GM19468 (cell line): ENCODE data around the gene MED20.
A peak's percentile ranks its signal among the peaks of the same experiment; 100 is the strongest.

Experiments
- ATAC-seq: cut with Tn5 transposase; IDR thresholded peaks from one replicate; pipeline ENCODE4 v1.9.1; 2021; ENCODE audit warnings: mild to moderate bottlenecking, moderate library complexity, moderate number of reproducible peaks; ENCODE audit not compliant: unreplicated experiment; ENCODE audit errors: extremely low read depth

The MED20 gene

DNA sequence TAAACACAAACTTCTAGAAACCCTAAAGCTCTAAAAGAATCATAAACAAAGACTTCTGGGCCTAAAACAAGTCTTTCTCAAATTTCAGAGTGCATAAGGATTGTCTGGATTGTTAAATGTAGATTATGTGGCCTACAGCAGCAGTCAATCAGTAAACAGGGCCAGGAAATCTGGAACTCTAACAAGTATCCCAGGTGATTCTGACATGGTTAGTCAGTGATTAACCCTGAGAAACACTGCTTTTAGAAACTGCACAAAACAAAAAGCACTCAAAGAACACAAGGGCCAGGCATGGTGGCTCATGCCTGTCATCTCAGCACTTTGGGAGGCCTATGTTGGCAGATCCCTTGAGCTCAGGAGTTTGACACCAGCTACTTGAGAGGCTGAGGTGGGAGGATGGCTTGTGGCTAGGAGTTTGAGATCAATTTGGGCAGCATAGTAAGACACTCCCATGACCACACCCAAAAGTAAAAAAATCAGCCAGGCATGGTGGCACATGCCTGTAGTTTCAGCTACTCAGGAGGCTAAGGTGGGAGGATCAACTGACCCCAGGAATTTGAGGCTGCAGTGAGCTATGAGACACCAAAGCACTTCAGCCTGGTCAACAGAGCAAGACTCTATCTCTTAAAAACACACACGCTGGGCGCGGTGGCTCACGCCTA, 5.9 kb downstream of the MED20 start:
- ATAC-seq: no peak

DNA sequence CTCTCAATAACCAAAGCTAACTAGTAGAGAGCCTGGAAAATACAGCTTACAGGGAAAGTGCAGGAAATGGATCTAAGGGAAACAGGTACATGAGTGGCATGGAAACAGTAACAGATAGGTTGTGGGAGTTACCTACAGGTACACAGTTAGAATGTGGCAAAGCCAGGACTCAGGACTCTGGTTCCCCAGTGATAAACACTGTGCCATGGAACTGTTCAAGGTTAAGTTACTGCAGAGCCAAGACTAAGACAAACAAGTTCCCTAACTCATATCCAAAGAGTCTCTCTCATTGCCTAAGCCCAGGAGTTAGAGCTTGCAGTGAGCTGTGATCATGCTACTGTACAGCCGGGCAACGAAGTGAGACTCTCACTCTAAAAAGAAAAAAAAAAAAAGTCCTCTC, 6.6 kb downstream of the MED20 start:
- ATAC-seq: no peak

DNA sequence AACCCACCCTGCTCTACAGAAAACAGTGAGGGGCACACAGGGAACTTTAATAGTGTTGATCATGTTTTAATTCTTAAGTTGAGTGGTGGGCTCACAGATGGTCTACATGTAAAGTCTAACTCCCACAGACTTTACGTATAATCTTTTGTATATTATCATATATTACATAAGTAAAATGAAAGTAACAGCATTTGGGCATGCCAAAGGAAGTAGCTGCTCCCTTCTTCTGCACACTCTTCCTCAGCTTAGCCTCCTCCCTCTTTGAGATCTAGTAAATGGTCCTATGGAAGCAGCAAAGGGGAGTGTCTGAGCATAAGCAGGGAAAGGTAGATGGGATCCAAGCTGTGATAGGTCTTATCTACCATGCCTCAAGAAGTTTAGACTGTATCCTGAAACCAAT, 11.2 kb downstream of the MED20 start:
- no peak for ATAC-seq

DNA sequence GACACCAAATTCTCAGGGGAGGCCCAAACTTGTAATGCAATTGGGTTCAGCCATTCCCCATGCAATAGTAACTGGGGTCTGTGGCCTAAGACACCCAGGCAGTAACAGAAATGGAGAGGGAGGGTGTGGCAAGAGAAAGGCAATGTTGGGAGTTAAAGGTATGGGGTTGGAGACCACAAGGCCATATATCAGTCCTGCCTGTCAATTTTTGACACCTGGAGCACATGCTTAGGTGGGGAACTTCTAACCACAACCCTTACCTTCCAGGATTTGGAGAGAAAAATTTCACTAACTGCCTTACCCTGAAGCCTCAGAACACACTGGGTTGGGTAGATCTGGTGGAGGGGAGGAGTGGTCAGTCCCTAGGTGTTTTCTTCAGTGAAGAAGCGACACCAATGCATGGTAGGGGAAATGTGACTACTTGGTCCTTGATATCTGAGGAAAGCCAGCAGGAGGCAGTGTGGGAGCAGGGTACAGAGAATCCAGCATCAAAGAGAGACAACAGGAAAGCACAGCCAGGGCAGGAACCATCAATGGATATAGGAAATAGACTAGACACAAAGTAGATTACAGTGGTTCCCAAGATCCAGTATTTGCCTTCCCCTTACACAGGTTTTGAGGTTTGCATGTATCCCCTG, 18.9 kb downstream of the MED20 start:
- no peak for ATAC-seq

DNA sequence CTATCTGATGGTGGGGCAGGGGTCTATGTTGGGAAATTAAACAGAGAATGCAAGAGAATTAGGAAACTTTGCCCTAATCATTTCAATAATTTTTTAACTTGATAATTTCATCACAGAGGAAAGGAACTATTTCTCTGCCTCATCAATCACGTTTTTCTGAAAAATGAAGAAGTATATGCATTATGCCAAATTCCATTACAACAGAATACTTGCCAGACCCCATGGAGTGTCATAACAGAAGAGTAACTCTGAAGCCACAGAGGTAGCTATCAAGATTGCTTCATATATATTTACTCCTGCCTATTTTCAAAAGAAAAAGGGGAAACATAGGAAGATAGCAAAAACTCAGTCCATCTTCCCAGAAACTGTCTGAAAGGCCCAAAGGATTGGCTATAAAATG, 20.1 kb downstream of the MED20 start:
- ATAC-seq: no peak

DNA sequence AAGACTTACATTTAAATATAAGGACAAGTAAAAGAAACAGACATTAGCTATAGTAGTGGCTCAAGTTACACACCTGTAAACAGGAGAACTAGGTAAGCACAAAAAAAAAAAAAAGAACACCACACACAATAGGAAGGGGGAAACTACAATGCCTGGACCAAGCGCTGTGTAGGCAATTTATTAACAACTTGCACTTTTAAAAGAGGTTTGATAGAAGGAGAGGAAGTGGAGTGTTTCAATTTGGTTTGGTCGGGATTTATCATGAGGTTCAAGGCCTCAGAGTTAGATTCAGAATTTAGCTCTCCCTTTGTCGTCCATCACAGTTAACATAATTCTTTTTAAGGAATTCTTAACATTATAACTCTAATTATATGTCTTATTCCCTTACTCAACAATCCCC, 24.7 kb downstream of the MED20 start:
- ATAC-seq: no peak

DNA sequence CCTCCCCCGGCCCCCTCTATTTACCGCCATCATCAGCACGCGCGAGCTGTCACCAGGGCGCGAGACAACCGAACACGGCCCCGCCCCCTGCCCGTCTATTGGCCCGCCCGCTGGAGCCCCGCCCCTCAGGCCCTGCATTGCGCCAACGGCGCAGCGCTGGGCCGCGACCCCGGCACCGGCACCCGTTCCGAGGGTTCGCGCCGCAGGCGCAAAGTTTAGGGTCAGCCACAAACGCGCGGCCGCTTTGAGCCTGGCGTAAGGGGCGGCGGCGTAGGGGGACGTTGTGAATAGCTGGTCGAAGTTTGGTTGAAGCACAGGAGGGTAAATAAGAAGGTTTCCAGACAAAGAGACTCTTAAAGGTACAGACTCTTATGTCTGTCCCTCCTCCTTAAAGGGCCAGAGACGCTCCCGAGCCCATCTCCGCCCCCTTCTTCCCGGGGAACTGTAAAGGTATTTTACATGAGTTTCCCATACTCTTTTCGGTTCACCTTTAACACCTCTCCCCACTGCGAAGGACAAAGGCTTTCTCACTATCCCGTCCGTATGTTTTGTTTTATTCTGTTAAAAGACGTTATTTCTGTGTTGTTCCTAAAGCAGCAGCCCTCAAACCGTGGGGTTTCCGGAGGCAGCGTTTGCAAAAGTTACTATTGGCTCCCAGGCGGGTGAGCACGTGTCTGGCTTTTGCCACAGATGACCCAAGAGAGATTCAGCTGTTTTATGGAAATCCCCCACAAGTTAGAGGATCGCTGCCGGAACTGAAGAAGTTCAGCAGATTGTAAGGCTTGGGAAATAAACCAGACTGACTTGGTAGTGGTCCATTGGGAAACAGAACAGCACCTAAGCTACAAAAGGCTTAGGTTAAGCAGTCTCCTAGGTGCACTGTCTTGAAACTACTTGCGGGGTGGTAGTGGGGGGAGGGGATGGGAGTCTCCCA, 25.4 kb downstream of the MED20 start, which contains the start of gene USP49:
TSS of gene USP49 (minus strand) at position 76 of the 934 bp plus-strand sequence. CDS start 88,392 bp downstream, outside the sequence.
- ATAC-seq: peak; percentile 49

DNA sequence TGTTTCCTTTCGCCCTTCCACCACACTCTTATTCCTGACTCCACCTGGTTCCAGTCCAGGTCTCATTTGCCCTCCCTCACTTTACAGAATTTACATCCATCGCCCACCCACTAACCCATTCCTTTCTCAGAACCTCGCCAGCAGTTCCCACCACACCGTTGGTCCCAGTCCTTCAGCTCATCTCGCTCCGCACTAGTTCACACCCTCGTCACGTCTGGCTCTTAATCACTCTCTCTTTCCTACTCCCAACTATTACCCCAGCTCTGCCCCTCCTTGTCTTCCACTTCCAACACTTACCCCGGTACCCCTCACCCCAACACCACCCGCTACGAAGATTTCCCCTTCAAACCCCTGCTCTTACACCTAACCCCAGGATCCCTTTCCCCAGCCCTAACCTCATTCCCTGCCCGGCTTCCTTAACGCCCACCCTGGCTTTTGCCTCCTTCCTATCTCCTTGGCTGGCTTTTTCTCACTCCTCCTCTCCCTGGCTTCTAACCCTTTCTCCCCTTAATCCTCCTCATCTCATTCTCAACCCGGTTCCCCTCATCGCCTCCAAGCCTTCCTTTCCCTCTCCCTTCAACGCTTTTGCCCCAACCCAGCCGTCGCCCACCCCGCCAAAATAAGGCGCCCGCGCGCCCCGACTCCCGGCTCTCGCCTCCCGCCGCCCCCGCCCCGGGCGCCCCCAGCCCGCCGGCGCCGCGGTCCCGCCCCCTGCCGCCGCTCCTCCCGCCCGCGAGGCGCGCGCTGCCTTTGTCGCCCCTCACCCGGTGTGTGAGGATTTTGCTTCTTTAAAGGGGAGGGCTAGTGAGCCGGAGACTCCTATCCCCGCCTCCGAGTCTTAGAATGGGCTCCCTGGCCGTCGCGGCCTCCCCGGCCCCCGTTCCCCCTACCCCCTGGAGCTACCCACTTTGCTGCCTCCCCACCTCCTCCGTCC, 26.3 kb downstream of the MED20 start:
- no peak for ATAC-seq

DNA sequence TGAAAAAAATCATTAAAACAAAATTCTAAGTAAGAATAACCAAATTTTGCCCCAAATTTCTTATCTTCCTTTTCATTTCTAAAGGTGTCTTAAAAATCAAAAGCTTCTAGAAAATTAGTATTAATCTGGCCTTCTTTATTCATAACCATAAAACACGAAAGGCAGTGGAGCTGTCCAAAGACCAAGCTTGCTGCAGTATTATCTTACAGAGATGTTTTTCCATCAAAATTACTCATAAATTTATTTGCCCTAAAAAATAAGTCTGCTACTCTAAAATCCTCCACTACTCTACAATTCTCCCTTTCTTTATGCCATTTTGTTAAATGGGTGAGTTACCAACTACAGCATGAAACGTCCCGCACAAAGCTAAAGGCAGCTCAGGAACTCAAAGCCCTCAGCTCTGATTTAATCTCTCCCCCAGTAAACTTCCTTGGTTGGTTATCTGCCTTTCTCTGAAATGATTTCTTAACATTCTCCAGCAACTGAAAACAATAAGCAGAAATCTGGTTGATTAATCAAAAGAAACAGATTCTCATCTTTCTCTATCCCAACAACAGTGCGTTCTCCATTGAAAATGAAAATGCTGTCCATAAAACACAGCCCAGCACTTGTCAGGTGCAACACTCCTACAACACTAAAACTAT, 27.9 kb downstream of the MED20 start:
- ATAC-seq: no peak

DNA sequence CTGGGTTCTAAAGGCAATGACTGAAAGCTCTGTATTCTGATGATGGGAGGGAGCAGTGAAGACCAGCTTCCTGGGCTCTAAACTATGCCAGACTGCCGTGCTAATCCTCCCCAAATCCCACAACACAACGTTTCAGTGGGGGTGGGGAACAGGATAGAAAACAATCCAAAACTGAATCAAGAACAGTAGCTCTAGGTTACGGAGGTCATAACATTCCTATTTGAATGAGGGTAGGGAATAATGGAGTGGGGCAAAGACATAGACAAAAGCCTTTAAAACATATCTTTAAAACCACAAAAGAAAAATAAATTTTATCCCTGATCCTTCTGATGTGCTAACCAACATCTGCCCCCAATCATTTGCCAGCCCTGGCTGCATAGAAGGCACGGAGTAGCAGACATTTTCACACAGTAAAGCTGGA, 33.6 kb downstream of the MED20 start:
- no peak for ATAC-seq

DNA sequence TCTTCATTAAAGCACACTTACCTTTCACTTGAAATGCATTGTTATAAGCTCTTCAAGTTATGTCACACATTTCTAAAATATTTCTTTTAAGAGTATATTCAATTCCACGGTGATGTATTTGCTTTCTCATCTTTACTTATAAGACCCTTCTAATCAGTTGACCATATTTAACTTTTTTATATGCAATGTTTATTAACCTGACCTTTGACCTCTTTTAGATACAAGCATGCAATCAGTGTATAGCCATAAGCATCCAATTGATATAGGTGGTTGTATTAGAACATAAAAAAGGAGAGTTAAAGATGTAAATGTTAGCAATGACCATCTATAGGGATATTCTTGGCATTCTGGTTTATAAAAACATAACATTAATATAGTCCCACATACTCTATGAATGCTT, 35.0 kb downstream of the MED20 start:
- no peak for ATAC-seq

DNA sequence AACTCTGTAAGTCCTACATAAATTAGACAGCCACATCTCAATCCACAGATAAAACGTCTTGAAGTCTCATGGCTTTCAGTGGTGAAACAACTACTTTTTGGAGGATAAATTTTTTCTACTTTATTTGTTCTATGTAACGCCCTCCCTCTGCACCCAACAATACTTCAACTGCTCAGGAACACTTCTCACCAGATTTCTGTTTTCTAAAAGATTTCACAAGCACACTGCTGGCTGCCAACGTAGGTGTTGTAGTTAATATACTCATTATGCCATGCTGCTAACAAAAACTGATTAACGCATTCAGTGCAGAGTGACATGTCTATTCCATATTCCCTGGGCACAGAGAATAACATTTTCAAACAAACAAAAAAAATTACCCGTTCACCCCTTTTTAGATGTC, 36.0 kb downstream of the MED20 start:
- ATAC-seq: no peak

DNA sequence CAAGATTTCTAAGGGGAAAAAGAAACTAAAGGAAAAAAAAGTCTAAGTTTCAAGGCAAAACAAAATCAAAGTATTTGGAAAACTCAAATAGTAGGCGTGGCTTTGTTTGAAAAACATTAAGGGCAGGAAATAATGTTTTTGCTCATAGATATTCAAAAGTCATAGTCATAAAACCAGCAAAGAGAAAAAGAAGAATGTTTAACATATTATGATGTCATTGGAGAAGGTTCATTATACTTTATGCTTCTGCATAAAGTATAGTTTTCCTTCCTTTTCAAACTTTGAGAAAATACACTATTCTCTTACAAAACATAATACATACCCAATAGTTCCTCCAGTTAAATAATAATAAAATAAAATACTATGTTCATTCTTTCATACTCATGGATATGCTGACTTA, 39.4 kb downstream of the MED20 start:
- no peak for ATAC-seq

DNA sequence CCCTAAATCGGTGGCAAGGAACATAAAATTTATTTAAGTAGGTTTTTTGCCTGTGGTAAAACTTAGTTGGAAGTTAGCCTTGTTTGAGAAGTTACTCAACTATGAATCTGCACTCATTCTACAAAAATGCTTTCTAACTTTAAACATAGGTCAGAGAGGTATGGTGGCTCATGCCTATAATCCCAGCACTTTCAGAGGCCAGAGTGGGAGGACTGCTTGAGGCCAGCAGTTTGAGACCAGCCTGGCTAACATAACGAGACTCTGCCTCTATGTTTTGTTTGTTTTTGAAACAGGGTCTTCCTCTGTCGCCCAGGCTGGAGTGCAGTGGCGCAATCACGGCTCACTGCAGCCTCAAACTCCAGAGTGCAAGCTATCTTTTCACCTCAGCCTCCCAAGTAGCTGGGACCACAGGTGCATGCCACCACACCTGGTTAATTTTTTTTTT, 42.0 kb downstream of the MED20 start:
- no peak for ATAC-seq

DNA sequence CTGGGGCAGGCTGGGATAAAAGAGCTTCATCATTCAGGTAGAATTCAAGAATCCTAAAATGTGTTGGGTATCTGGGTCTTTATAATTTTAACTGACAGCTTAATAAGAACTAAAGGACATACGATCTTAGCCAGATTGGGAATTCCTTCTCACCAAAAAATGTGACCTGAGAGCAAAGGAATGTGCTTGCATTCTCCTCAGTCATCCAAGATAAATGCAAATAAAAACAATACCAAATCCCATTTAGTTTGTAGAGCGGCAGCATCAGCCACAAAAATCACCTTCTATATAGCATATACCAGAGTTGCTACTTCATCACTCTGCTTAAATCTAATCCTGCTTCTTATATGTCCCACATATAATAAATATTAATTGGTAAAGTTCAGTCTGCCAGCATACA, 42.7 kb downstream of the MED20 start:
- no peak for ATAC-seq

DNA sequence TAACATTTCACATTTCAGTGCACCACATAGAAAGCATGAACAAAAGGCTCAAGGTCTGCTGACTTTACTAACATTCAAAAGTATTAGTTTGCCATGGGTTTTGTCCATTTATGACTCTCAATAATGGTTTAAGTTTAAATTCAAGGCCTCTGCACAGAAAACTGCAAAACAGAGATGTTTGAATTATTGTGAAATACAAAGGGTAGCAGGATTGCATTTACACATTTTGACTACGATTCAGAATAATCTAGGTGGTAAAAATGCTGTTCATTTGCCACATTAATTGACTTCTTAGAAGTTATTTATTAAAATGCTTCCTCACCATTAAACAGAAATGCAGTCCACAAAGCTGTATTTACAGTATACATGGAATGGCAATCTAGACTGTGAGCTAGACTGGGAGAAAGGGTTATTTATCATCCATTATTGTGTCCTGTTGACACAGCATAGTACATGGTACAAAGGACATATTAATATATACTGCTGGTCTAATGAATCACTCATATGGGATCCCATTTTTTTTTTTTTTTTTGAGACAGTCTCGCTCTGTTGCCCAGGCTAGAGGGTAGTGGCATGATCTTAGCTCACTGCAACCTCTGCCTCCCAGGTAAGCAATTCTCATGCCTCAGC, 43.8 kb downstream of the MED20 start:
- ATAC-seq: no peak

DNA sequence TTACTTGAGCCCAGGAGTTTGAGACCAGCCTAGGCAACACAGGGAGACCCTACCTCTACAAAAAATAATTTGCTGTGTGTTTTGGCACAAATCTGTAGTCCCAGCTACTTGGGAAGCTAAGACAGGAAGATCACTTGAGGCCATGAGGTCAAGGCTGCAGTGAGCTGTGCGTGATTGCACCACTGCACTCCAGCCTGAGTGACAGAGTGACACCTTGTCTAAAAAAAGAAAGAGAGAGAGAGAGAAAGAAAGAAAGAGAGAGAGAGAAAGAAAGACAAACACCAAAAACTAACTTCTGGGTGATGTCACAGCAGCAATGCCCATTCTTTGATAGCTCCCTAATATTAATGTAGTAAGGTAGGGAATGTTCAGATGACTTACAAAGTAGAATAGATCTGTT, 46.2 kb downstream of the MED20 start:
- no peak for ATAC-seq

DNA sequence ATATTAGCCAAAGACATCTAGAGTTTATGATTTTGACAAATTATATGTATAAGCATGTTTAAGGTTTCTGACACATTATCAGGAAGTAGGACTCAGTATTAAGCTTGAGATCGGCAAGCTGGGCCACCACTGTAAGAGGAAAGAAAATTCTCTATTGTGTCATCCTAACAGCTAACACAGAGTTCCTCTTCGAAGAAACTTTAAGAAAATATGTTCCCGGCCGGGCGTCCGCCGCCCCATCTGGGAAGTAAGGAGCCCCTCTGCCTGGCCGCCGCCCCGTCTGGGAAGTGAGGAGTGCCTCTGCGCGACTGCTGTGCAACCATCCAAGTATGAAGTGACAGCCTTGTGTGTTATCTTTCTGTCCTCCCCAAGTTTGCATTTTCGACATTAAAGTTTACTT, 48.8 kb downstream of the MED20 start:
- ATAC-seq: no peak

DNA sequence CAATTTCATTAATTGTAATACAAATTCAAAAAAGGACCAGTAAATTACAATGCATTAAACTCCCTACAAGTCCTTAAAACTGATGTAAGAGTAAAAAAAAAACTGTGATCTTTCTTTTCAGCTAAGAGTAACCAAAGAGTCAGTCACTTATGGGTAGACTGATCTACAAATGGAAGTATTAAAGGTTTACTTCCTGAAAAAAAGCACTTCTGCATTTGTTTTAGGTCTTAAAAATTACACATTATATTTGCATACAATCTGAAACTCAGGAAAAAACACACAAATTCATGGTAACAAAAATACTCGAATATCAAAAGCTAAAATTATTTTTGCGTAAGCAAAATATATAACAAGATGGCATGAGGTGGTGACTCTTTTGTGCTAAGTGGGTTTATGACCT, 49.2 kb downstream of the MED20 start:
- no peak for ATAC-seq
